Putamen (tissue), 1 donor: ENCODE measurements around the gene PCSK2.

Experiments used
- DNase-seq: peaks from one replicate; pipeline ENCODE4 v3.0.0-alpha.2; 2016; ENCODE audit warnings: low spot score

PCSK2 gene

GRCh38 chr20:17334932-17335331, 108.1 kb downstream of the PCSK2 start:
- DNase-seq = no peak

GRCh38 chr20:17339000-17339399, 112.2 kb downstream of the PCSK2 start:
- no peak for DNase-seq

GRCh38 chr20:17343091-17343490, 116.3 kb downstream of the PCSK2 start:
- no peak for DNase-seq

- no peak for DNase-seq
Measured at GRCh38 chr20:17343656-17344452, 117.0 kb downstream of the PCSK2 start.

GRCh38 chr20:17344790-17345189, 118.0 kb downstream of the PCSK2 start:
- no peak for DNase-seq

GRCh38 chr20:17345321-17345720, 118.5 kb downstream of the PCSK2 start:
- no peak for DNase-seq

- DNase-seq = no peak
Measured at GRCh38 chr20:17350321-17350720, 123.5 kb downstream of the PCSK2 start.

GRCh38 chr20:17357238-17357637, 130.4 kb downstream of the PCSK2 start:
- DNase-seq = no peak

- DNase-seq = no peak
Measured at GRCh38 chr20:17358854-17359253, 132.0 kb downstream of the PCSK2 start.

GRCh38 chr20:17364681-17365080, 137.8 kb downstream of the PCSK2 start:
- DNase-seq = no peak

- DNase-seq = no peak
Measured at GRCh38 chr20:17365831-17366230, 139.0 kb downstream of the PCSK2 start.

GRCh38 chr20:17369506-17369905, 142.7 kb downstream of the PCSK2 start:
- DNase-seq = no peak

GRCh38 chr20:17372806-17373440, 146.1 kb downstream of the PCSK2 start:
- no peak for DNase-seq

- DNase-seq = no peak
Measured at GRCh38 chr20:17374086-17374485, 147.2 kb downstream of the PCSK2 start.

- no peak for DNase-seq
Measured at GRCh38 chr20:17376031-17376430, 149.2 kb downstream of the PCSK2 start.

- DNase-seq = no peak
Measured at GRCh38 chr20:17377231-17377630, 150.4 kb downstream of the PCSK2 start.

- DNase-seq = no peak
Measured at GRCh38 chr20:17379651-17380050, 152.8 kb downstream of the PCSK2 start.

GRCh38 chr20:17380801-17381200, 154.0 kb downstream of the PCSK2 start:
- no peak for DNase-seq

GRCh38 chr20:17381724-17382123, 154.9 kb downstream of the PCSK2 start:
- no peak for DNase-seq

GRCh38 chr20:17385798-17386197, 159.0 kb downstream of the PCSK2 start:
- DNase-seq = no peak

GRCh38 chr20:17390655-17391054, 163.8 kb downstream of the PCSK2 start:
- peak; percentile 73 for DNase-seq

- no peak for DNase-seq
Measured at GRCh38 chr20:17391127-17391771, 164.4 kb downstream of the PCSK2 start.

GRCh38 chr20:17394411-17394810, 167.6 kb downstream of the PCSK2 start:
- DNase-seq = no peak
